Measurements from ENCODE around the gene SAPCD2. TPM values are rescaled to one million over a fixed set of nuclear protein-coding genes. Genes with fewer than 3 reads are reported as not detected.

The SAPCD2 gene
- total RNA-seq, 4 donors from 2014 or later, result 0.27 to 1.0 (median 0.72) TPM

DNA sequence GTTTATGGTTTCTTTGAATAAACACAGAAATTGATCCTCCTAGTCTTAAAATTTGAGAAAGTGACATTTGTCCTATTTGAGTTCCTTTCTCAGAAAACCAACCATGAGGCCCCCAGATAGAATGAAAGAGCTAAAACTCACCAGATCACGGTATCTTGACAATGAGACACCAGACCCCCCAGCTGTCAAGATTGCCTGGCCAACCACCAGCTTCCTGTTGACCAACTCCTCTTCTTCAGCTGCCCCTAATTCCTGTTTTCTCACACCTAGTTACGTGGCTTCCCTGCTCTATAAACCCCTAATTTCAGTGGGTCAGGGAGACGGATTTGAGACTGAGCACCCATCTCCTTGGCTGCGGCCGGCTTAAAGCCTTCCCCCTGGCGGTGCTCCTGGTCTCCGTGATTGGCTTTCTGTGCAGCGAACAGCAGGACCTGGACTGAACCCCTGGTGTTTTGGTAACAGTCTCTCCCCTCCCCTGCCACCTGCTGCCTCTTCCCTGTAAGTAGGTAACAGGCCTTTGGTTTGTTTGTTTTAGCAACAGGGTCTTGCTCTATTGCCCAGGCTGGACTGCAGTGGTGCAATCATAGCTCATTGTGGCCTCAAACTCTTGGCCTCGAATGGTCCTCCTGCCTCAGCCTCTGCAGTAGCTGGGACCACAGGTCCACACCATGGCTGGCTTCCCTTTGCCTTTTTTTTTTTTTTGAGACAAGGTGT is 11.7 kb downstream of the SAPCD2 start:
- no peak for DNase-seq
- WGBS, 2 donors, result 86 to 91% methylated on average over 9 of the region's 9 CpGs
- no peaks in the 10 kb centered on the region for H3K36me3 ChIP-seq
- H3K27me3 ChIP-seq, result no peaks in the 10 kb centered on the region
- no peak overlapping the region for H3K27ac ChIP-seq
- H3K9me3 ChIP-seq, result no peaks in the 10 kb centered on the region
- H3K4me3 ChIP-seq (replicated peaks in 1 of 3), result no peak overlapping the region
- H3K4me1 ChIP-seq, result peaks cover 17 to 26% of the 10 kb centered on the region in 2 donors
- intact Hi-C loops (cut with DNase I), result no loop called here
- TF ChIP-seq, protein P1, sequence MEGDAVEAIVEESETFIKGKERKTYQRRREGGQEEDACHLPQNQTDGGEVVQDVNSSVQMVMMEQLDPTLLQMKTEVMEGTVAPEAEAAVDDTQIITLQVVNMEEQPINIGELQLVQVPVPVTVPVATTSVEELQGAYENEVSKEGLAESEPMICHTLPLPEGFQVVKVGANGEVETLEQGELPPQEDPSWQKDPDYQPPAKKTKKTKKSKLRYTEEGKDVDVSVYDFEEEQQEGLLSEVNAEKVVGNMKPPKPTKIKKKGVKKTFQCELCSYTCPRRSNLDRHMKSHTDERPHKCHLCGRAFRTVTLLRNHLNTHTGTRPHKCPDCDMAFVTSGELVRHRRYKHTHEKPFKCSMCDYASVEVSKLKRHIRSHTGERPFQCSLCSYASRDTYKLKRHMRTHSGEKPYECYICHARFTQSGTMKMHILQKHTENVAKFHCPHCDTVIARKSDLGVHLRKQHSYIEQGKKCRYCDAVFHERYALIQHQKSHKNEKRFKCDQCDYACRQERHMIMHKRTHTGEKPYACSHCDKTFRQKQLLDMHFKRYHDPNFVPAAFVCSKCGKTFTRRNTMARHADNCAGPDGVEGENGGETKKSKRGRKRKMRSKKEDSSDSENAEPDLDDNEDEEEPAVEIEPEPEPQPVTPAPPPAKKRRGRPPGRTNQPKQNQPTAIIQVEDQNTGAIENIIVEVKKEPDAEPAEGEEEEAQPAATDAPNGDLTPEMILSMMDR (IDR thresholded peaks at IDR 0.05), result no peak

DNA sequence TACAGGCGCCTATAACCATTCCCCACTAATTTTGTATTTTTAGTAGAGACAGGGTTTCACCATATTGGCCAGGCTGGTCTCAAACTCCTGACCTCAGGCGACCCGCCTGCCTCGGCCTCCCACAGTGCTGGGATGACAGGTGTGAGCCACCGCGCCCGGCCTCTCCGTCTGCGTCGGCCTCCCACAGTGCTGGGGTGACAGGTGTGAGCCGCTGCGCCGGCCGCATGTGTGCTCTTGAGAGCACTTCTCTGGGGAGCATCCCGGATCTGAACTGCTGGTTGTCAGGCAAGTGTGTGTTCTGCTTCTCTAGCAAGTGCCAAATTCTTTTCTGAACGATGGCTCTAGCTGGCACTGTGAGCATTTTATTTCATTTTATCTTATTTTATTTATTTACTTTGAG is 12.8 kb downstream of the SAPCD2 start:
- Histone ChIP-seq H3K36me3 (no peaks in the 10 kb centered on the region), H3K27ac (no peak overlapping the region), H3K4me3 (replicated peaks in 1 of 3) (no peak overlapping the region), H3K27me3 (no peaks in the 10 kb centered on the region), H3K4me1 (peaks cover 23 to 34% of the 10 kb centered on the region in 2 donors), H3K9me3 (no peaks in the 10 kb centered on the region)
- 73 to 77% methylated on average over 16 of the region's 16 CpGs for WGBS, 2 donors
- intact Hi-C loops (cut with DNase I), result no loop called here
- no peak for TF ChIP-seq POLR2A (IDR thresholded peaks at IDR 0.05)
- TF ChIP-seq, protein P1 (IDR thresholded peaks at IDR 0.05), result no peak
- DNase-seq, result no peak

DNA sequence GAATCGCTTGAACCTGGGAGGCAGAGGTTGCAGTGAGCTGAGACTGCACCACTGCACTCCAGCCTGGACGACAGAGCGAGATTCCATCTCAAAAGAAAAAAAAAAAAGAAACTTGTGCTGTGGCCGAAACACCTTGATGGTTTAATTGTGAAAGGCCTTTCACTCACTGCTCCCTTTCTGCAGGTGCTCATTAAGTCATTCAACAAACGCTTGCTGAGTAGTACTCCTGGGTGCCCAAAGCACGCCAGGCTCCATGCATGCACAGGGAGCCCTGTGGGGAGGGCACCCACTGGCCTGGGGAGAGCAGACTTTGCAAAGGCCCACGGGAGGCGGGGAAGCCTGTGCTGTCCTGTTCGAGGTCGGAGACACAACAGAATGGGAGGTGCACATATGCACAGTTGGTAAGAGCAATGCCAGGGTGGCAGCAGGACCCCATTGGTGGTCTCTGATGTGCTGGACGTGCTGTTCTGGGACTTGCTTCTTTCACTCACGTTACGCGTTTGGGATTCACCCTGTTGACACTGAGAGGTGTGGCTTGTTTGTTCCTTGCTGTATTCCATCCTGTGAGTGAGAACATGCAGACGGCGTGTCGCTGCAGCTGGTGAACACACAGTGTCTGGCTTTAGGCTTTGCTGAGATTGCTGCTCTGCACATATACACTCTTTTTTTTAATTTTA is 13.5 kb downstream of the SAPCD2 start:
- H3K27ac ChIP-seq, result no peak overlapping the region

DNA sequence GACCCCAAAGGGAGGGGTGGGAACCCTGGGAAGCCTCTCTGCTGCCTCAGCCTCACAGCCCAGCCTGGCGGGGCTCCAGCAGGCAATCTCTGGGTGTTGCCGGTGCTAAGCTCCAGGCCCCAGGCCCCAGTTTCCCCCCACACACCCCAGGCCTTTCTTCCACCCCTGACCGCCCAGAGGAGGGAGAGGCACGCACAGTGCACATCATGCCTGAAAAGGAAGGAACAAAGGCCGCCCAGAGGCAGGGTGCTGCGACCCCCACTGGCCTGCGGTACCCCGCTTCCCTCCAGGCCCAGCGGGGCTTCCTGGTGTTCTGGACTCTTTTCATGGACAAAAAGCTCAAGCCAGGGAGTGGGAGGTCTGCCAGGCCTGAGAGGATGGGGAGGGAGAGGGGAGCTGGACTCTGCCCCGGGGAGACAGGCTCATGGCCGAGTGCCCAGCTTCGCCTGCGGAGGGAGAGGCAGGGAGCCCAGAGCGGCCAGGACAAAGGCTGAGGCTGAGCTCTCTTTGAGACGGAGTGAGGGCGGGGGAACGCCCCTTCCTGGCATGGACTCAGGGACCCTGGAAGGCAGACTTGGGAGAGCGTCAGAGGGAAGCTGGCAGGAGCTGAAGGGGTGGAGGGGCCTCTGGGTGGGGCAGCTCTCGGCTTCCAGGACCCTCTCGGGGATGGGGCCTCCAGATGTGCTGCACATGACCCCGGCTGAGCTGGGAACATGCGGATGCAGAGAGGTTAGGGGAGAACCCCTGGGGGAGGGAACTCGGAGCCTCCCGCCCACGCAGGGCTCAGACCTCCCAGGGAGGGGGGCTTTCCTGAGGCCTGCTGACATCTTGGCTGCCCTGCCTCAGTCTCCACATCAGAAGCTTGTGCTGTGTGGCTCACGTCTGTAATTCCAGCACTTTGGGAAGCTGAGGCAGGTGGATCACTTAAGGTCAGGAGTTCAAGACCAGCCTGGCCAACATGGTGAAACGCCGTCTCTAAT is 14.7 kb downstream of the SAPCD2 start:
- H3K4me1 ChIP-seq, result peaks cover 23 to 34% of the 10 kb centered on the region in 2 donors
- intact Hi-C loops (cut with DNase I), result no loop called here
- H3K4me3 ChIP-seq (replicated peaks in 1 of 3), result no peak overlapping the region
- peak; percentile 81 to 90 for DNase-seq
- WGBS, 2 donors, result 47 to 55% methylated on average over 5 to 10 of the region's 28 CpGs
- no peaks in the 10 kb centered on the region for H3K9me3 ChIP-seq
- H3K27me3 ChIP-seq, result no peaks in the 10 kb centered on the region
- H3K27ac ChIP-seq, result no peak overlapping the region
- TF ChIP-seq, protein P1 (IDR thresholded peaks at IDR 0.05), result no peak
- no peak for TF ChIP-seq POLR2A (IDR thresholded peaks at IDR 0.05)
- no peaks in the 10 kb centered on the region for H3K36me3 ChIP-seq

More for the DNA sequence above, 13.5 kb downstream of the SAPCD2 start:
- no peaks in the 10 kb centered on the region for H3K27me3 ChIP-seq
- TF ChIP-seq, protein P1 (IDR thresholded peaks at IDR 0.05), result no peak
- no peak for TF ChIP-seq POLR2A (IDR thresholded peaks at IDR 0.05)
- intact Hi-C loops (cut with DNase I), result no loop called here
- no peaks in the 10 kb centered on the region for H3K9me3 ChIP-seq
- DNase-seq, result no peak
- no peaks in the 10 kb centered on the region for H3K36me3 ChIP-seq
- no peak overlapping the region for H3K4me3 ChIP-seq (replicated peaks in 1 of 3)
- H3K4me1 ChIP-seq, result peaks cover 23 to 34% of the 10 kb centered on the region in 2 donors
- WGBS, 2 donors, result 82 to 91% methylated on average over 13 to 17 of the region's 17 CpGs
